GM18867 (cell line): ENCODE measurements around the gene HPCA.

Experiments
- ATAC-seq: cut with Tn5 transposase; IDR thresholded peaks from one replicate; pipeline ENCODE4 v1.9.1; 2021; ENCODE audit warnings: mild to moderate bottlenecking, moderate library complexity; ENCODE audit not compliant: unreplicated experiment

Gene HPCA

DNA sequence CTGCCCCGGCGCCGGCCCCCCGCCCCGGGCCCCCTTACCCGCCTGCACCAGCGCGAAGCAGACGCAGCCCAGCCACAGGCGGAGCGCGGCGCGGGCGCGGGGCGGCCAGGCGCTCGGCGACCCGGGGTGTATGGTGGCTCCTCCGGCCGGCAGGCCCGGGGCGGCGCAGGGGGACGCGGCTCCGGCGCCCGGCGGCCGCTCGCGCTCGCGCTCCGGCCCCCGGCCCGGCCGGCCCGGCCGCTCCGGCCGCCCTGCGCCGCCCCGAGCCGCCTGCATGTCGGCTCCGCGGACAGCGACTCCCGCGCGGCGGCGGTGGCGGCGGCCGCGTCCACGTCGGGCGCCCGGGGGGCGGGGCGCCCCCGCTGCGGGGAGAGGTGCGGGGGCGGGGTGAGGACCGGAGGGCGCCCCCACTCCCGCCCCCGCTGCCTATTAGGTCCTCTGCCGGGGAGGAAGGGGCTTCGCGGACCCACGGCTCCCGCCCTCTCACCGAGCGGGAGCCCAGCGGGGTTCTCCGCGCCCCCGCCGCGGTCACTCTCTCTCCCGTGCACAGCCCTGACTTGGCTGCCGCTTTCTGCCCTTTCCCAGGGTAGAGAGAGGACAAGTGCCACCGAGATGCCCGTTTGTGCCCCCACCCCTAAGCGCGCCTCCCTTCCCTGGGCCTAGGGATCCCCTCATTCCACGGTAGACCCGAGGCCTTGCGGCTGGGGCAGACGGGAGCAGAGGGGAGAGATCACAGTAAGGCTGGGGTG, 15.5 kb upstream of the HPCA start, which contains the start of gene FNDC5:
Gene FNDC5 (minus strand): TSS at position 298 of the 749 bp plus-strand sequence.
- ATAC-seq, result no peak

DNA sequence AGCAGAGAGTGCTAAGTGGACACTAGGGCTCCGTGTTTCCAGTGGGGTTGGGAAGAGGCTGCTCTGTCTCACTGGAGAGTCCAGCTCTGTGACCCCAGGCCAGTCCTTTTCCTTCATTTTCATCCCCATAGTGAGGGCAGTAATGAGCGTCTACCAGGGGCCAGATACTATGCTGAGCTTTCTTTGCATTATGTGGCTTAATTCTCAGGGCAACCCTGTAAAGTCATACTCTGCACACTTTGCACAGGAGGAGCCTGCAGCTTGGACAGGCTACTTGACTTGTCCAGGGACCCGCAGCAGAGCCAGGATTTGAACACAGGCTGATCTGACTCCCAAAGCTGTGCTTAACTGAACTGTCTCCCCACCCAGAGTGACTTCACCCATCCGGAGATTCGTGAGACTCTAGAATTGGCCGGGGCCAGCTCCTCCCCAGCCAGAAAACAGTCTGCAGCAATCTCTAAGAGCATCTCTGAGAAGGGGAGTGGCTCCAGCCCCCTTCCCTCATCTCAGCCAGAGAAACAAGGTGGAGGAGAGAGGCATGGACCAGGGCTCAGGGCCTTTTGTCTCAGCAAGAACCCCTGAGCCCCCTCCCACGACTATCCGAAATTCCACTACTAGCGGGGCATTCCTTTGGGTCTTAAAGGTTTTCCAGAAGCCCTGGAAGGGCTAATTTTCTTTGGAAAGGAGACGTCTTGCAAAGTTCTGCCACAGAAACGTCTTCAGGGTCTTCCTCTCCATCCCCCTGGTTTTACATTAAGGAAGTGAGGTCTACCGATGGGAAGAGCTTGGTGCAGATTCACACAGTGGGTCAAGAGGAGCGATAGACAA, 14.7 kb upstream of the HPCA start:
- no peak for ATAC-seq

DNA sequence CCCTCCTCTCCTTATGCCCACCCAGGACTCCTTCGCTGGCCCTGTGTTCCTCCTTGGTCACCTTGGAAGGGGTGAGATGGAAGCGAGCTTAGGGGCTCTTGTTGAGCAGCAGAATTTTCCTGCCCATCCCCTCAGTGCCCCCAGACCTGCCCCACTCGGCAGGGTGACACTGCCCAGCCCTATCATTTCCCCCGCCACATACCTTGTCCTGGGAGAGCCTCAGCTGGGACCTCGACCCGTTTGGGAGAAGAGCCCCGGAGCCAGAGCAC, 14.2 kb upstream of the HPCA start:
- ATAC-seq, result no peak

DNA sequence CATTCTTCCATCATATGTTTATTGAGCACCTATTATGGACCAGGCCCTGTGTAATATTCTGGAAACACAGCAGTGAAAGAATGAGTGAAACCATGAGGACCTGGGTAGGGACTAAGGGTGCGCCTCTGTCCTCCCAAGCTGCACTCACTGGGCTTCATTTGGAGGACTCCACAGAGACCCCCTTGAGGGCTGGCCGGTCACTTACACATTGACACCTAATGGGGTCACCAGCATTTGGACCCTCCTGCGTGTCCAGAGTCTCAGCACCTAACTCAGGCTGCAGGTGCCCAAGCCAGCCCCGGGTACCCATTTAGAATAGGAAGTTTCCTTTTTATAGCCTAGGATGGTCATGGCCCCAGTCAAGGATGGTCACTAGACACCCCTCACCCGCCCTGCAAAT, 12.8 kb upstream of the HPCA start:
- ATAC-seq, result no peak

DNA sequence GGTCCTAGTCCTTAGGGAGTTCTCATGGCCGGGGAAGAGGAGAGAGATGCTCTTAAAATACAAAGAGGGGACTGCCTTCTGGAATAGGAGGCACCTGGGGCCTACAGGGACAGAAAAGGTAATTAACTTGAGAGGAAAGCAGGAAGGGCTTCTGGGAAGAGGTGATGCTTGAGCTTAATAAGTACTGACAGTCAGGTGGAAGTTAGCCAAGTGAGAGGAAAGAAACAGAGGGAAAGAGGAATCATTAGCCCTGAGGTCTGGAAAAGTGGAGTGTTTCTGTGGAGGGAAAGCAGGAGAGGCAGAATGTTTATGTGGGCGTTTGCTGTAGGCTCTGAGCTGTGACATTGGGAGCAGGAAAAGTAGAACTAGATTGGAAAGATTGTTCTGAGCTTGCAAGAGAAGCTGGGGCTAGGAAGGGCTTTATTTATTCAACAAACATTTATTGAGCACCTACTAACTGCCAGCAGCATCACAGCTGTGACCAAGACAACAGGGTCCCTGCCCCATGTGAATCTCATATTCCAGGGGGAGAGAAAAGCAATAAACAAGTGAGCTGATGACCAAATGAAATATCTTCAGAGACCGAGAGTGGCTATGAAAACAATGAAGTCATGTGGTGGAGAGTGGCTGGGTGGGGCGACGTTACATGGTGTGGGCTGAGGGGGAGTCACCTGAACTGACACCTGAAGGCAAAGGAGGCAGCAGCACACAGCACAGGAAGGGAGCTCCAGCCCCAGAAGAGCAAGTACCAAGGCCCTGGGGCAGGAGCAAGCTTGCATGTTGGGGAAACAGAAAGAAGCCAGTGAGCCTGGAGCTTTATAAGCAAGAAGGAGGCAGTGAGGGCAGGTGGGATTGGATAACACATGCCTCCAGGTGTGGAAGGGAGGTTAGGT, 11.2 kb upstream of the HPCA start:
- no peak for ATAC-seq

DNA sequence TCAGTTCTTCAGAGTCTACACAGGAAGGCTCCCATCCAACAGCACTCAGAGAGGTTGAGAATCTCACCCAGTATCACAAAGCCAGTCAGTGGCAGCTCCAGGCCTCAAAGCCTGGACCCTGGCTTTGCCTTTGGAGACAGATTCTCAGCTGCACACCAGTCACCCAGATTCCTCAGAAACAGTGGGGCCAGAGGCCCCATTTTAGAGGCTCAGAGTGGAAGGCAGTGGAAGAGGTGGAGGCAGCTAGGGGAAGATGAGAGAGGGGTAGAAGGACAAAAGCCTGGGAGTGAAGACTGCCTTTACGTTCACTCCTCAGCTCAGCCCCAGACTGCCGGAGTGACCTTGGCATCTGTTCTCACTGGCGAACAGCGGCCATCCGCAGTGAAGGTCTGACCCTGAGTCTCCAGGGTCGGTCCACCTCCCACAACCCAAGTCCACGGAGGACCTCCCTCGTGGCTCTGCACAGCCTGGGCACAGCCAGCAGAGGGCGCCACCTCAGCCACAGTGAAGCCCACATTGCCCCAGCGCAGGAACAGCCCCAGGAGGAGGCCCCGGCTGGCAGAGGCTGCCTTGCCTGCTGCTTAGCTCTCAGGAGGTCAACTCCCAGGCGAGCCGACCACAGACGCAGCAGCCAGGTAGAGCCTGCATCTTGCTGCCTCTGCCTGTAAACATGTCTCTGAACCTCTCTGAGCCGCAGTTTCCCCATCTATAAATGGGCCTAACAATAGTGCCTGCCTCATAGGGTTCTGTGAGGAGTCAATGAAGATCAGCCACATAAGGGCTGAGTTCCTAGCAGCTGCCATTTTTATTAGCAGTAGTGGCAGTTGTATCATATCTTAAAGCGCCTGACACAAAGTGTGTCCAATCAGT, 9.7 kb upstream of the HPCA start:
- ATAC-seq, result no peak

DNA sequence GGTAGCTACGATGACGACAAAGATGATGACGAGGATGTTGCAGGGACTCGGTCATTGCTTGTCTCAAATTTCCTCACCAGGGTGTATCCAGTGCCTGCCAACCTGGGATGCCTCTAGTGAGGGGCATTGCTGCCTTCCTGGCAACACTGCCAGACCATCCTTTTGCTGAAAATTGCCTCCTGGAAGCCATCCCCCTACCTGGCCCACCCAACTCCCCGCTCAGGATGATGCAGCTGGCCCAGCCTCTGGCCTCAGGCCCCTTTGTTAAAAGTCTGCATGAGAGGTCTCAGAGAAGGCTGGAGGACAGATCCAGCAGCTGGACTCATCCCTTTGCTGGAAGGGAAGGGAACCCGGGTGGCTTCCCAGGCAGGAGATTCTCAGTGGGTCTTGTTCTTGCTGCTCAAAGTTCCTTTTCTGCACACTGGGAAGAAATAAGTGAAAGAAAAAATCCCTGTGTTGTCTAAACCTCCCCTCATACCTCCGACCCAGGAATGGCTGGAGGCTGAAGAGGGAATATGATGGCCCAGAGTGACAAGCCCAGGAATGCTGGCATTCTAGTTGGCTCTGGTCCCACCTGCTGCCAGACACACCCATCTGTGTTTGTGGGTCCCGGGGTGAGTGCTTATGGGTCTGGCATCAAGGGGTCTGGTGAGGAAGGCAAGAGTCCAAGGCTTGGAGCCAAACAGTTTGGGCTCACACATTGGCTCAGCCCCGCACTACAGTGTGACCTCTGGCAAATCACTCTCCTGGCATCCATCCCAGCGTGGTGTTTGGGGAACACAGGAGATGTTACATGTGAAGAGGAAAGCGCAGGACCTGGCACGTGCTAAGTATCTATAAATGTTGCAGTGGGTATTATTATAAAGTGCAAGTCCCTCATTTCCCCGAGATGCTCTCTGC, 8.8 kb upstream of the HPCA start:
- ATAC-seq, result no peak

DNA sequence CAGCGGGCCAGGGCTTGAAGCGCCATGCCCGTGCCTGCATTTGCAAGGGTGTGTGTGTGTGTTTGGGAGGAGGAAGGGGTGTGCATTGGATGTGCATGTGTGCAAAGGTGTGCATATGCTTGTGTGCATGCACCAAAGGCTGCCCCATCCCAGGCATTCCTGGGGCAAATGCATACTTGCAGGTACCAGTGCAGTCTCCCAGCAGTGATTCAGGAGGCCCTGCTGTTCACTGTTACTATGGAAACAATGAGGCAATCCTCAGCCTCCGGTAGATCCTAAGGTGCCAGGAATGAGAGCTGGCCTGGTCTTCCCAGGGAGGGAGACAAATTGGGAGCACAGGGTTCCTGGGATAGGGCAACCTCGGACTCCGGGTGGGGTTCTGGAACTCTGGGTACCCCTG, 8.1 kb upstream of the HPCA start:
- ATAC-seq, result no peak

DNA sequence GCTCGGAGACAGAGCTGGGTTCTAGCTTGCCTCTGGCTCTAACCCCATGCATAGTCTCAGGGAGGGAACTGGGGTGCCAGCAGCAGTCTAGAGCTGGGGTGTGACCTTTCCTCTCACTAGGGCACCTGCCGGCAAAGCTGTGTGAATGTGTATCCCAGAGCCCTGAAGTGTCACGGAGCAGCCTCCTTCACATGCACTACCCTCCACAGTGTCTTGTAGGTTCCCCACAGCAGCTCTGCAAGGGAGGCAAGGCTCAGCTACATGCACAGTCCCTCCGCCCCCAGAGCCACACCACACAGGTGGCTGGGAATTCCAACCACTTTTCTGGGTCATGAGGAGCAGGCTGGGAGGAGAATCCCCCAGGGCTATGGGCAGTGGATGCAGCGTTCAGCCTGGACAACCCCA, 7.7 kb upstream of the HPCA start:
- no peak for ATAC-seq

DNA sequence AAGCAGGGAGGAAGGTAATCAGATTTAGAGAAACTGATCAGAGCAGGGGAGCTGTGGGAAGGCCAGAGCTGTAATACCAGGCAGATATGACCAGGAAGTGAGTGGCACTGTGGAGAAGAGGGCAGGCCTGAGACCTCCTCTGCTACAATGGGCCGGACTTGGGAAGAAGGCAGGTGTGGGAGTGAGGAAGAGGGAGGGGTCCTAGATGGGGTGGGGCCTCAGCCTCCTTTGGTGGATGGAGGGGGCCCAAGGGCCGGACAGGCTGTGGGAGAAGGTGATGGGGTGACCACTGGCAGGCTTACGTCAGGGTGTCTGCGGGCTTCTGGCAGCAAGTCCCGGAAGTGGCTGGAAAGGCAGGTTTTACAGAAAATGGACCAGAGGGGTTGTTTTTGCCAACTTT, 5.0 kb upstream of the HPCA start:
- no peak for ATAC-seq

DNA sequence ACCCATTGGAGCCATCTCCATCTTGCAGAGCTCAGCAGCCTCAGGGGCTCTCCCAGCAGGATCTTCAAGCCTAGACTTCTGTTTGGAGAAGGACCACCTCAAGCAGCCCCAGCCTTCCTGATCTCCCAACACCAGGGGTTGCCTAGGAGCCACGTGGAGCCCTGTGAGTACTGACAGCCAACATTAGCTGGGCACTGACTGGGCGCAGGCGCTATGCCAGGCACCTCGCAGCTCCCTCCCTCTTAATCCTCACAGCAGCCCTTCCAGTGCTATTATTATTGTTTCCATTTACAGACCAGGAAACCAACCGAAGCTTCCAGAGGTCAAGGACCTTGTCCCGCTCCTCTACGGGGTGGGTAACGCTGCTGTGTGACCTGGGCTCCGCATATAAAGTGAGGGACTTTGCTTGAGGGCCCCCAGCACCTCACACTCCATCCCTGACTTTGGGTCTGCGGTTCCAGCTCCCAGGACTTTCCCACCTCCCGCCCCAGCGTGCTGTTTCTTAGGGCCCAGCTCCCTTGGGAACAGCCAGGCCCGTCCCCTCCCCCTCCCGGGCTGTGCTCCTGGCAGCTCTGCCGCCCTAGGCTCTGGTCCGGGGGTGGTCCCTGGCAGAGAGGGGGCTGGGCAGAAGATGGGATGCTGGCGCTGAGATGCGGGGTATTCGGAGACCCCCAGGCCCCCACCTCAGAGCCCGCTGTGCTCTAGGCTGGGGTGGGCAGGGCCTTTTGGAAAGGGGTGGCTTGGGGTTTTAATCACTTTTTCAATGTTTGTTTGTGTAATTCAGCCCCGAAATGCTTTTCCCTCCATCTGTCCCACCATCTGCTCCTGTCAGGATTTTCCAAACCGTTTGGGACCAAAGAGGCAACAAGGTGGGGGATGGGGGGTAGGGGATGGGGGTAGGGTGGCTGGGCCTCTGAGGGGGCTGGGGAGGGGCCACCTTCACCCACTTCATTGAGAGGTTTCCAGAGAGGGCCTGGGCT, 4.1 kb upstream of the HPCA start:
- ATAC-seq, result no peak

DNA sequence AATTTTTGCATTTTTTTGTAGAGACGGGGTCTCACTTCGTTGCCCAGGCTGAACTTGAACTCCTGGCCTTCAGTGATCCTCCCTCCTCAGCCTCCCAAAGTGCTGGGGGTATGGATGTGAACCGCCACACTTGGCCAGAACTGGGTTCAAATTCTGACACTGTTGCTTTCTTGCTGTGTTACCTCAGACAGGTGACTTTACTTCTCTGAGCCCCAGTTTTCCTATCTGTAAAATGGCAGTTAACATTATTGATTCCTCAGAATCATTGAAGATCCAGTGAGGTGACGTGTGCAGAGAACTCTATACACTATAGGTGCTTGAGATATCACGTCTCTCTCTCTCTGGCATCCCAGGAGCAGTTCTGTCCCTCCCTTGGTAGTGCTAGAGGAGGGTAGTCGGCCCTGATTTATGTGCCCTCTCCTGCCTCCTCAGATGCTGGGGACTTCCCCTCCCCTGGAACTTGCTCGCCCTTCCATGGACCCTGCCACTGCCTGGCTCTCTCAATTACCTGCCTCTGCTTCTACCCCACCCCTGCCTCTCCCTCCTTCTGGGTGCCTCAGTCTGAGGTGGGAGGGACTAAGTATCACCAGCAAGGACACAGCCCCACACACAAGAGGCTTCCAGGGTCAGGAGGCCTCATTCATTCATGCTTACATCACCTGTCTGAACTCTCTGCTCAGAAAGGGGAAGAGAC, 2.8 kb upstream of the HPCA start:
- no peak for ATAC-seq

DNA sequence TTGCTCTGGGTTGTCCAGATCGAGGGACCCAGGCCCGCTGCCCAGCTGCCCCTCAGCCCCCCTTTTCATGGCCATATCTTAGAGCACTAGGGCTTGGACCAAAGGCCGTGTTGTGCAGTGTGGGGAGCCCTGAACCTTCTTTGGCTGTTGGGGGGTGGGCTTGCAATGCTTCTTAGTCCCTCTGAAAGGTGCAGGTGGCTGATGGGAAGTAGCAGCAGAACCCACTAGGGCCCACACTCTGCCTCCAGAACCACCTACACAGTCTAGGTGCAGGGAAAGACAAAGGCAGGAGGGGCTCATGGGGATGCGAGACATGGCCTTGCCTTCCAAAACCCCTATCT, 2.3 kb upstream of the HPCA start:
- no peak for ATAC-seq

DNA sequence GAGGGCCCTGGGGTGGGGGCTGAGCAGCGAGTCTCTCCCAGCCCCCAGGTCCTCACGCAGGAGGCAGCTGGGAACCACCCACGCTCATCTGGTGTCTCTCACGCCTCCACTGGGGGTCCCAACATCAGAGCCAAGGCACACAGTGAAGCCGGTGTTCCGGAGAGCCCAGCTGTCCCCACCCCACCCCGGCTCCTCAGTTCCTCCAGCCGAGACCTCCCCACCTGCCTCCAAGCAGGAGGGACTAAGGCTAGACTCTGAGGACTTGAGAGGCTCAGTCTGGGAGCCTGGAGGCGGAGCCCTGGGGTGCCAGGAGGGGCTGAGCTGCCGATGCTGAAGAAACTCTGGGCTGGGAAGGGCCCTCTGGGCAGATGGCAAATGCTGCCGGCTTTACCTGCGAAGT, 1.6 kb upstream of the HPCA start:
- ATAC-seq, result no peak

DNA sequence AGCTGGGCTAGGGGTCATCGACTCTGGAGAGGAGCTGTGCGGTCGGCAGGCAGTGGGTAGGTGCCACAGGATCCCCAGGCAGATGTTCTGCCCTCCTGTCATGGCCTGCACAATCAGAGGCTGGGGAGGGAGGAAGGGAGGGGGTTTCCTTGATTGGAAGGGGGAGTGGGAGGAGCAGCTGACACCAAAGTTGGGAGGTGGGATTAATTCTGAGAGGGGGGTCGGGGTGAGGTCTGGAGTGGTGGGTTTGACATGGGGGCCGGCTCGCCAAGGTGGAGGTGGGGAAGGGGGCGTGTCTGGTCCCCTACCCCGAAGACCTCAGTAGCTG, 651 bp upstream of the HPCA start:
- ATAC-seq, result no peak

DNA sequence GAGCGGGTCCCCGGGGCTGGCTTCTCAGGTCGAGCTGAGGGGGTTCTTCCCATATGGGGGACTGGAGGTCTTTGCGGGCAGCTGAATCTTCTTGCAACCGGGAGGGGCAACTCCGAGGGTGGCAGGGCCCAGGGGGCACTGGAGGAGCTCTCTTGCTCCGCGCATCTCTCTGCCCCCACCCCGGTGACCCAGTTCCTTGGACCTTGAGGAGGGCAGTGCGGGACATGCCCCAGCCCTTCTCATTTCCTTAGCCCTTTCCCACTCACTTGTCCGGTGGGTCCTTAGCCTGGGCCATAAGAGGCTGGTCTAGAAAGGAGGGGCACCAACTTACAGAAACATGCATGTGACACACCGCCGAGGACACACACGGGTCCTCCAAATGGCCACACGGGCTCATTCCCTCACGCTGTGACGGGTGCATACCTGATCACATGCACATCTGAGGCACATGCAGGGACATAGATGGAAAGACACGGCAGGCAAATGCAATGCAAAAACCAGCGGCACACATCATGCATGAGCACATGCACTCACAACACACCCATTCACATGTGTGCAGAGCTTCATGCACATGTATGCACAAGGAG, 630 bp downstream of the HPCA start:
- no peak for ATAC-seq

DNA sequence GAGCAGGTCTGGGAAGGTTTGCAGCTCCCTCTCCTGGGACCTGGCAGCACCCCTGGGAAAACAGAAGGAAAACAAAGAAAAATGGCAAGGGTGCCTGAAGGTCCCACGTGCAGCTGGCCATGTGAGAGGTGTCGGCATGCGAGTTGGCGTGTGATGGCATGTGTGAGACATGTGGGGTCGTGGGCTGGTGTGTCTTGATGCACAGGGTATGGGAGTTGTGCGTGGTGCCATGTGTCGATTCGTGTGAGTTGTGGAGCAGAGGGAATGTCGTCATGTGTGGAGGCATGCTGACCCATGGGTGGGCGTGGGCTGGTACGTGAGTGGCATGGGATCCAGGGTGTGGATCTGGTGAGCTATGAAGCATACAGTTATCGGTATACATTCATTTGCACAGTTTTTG, 1.3 kb downstream of the HPCA start:
- ATAC-seq, result no peak

DNA sequence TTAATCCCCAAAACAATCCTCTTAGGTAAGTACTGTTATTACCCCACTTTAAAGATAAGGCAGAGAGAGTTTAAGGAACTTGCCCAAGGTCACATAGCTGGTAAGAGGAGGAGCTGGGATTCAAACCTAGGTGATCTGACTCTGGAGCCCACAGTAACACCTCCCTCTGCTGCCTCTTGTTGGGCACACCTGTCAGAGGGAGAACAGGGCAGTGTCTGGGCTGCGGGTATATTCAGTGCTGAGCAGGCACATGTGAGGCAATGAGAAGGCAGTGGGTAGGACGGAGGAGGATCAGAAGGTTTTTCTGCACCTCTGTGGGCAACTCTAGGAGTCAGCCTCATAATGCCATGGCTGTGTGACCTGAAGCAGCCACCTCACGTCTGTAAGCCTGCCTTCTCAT, 1.8 kb downstream of the HPCA start:
- ATAC-seq, result no peak
